Activated CD4-positive, alpha-beta T cell treated with anti-CD3 and anti-CD28 coated beads, Interleukin-2, amount 50 U/mL, for 24 hours (primary cell): ENCODE results near the gene BTBD1.

Experiments used
- DNase-seq, 2 donors: peaks; one replicate each; pipeline ENCODE4 v3.0.0-alpha.2; 2020; ENCODE audit warnings: low read depth in 1 of 2, low spot score in 1 of 2

The BTBD1 gene

GRCh38 chr15:82995076-82995475 lies 72.0 kb downstream of the BTBD1 start:
- DNase-seq, result no peak

- no peak for DNase-seq
Observed at GRCh38 chr15:82993144-82993543, 73.9 kb downstream of the BTBD1 start.

- DNase-seq, result no peak
Observed at GRCh38 chr15:82992436-82992998, 74.5 kb downstream of the BTBD1 start.

GRCh38 chr15:82986442-82986780 lies 80.6 kb downstream of the BTBD1 start:
- DNase-seq, result no peak

GRCh38 chr15:82985688-82986441 lies 81.2 kb downstream of the BTBD1 start, which contains the start of gene RAMAC:
Gene RAMAC (plus strand): TSS chr15:82986210. CDS start chr15:82989019, 2,809 bp downstream.
- peak; percentile 78 to 91 for DNase-seq

- no peak for DNase-seq
Observed at GRCh38 chr15:82980981-82981380, 86.1 kb downstream of the BTBD1 start.

- DNase-seq, result no peak
Observed at GRCh38 chr15:82979726-82980125, 87.3 kb downstream of the BTBD1 start.

- DNase-seq, result no peak
Observed at GRCh38 chr15:82978438-82978837, 88.6 kb downstream of the BTBD1 start.

GRCh38 chr15:82977076-82977475 lies 90.0 kb downstream of the BTBD1 start:
- DNase-seq, result no peak

- DNase-seq, result no peak
Observed at GRCh38 chr15:82972990-82973389, 94.1 kb downstream of the BTBD1 start.

GRCh38 chr15:82971218-82971984 lies 95.7 kb downstream of the BTBD1 start:
- DNase-seq, result no peak

- no peak for DNase-seq
Observed at GRCh38 chr15:82970696-82971095, 96.4 kb downstream of the BTBD1 start.

- DNase-seq, result no peak
Observed at GRCh38 chr15:82970078-82970686, 96.9 kb downstream of the BTBD1 start.

GRCh38 chr15:82969353-82969752 lies 97.7 kb downstream of the BTBD1 start:
- no peak for DNase-seq

- DNase-seq, result no peak
Observed at GRCh38 chr15:82968066-82968465, 99.0 kb downstream of the BTBD1 start.

- no peak for DNase-seq
Observed at GRCh38 chr15:82966671-82967071, 100.4 kb downstream of the BTBD1 start.
